Upper lobe of left lung (tissue), 6 donors: Measurements from ENCODE around the gene YLPM1. TPM values are rescaled to one million over a fixed set of nuclear protein-coding genes. Genes with fewer than 3 reads are reported as not detected.

Experiments used
- ATAC-seq, 2 donors: fragments of 200-7000 bp; cut with Tn5 transposase; one replicate each; pipeline ENCODE4 v1.9.1; 2022; ENCODE audit warnings: mild to moderate bottlenecking in 2 of 2, moderate library complexity in 2 of 2; ENCODE audit not compliant: low FRiP score in 2 of 2
- DNase-seq, 2 donors: peaks; one replicate each; pipeline ENCODE4 v3.0.0-alpha.2; 2019 to 2020
- H3K27ac ChIP-seq, 4 donors: fragments of 200-600 bp; sonication (generic); one replicate each; pipeline ENCODE4 v1.5.1; 2016 to 2019
- H3K27me3 ChIP-seq, 4 donors: fragments of 200-600 bp; sonication (generic); one replicate each; pipeline ENCODE4 v1.5.1; 2017 to 2019
- H3K36me3 ChIP-seq, 4 donors: fragments of 200-600 bp; sonication (generic); one replicate each; pipeline ENCODE4 v1.5.1; 2016 to 2019
- H3K4me1 ChIP-seq, 4 donors: fragments of 200-600 bp; sonication (generic); one replicate each; pipeline ENCODE4 v1.5.1; 2018 to 2019
- H3K4me3 ChIP-seq, 4 donors: fragments of 200-600 bp; sonication (generic); one replicate each; pipeline ENCODE4 v1.5.1; 2017 to 2019; ENCODE audit warnings: mild to moderate bottlenecking in 2 of 4, moderate library complexity in 1 of 4
- H3K9me3 ChIP-seq, 4 donors: fragments of 200-600 bp; sonication (generic); one replicate each; pipeline ENCODE4 v1.5.1; 2018 to 2019
- EP300 ChIP-seq, 4 donors: sonication (generic); formaldehyde crosslinking; IDR thresholded peaks; one replicate each; pipeline ENCODE4 v1.5.1; 2017; ENCODE audit warnings: antibody characterized with exemption in 4 of 4, control low read depth in 2 of 4
- POLR2A ChIP-seq, 4 donors: fragments of 450-650 bp; IDR thresholded peaks; one replicate each; pipeline ENCODE4 v1.5.1; 2016 to 2017; ENCODE audit warnings: antibody characterized with exemption in 4 of 4, mild to moderate bottlenecking in 2 of 4
- POLR2AphosphoS5 ChIP-seq, 2 donors: sonication (generic); formaldehyde crosslinking; IDR thresholded peaks; one replicate each; pipeline ENCODE4 v1.5.1; 2017; ENCODE audit warnings: antibody characterized with exemption in 2 of 2
- WGBS, 2 donors: methylation state at CpG; one replicate each; pipeline ENCODE4 v1.1.5; 2017 to 2018; 5-methylcytosine and 5-hydroxymethylcytosine counted together
- total RNA-seq, 6 donors: library from RNA; depleted of rRNA in 4 of 6; stranded (reverse); fragments of >200 nt in 4 of 6; gene quantifications; one replicate each; pipeline versions ENCODE4 v1.1.0 to v1.2.1, GENCODE V29; 2016 to 2021
- TF ChIP-seq, protein P1 (sequence below), 6 experiments: fragments of 450-650 bp in 4 of 6; fragments of 200-600 bp in 2 of 6; sonication (generic) in 2 of 6; IDR thresholded peaks; one replicate each; pipeline ENCODE4 v1.5.1; 2016 to 2019; ENCODE audit warnings: antibody characterized with exemption in 6 of 6
- donor health status: DM: no; HTN: no; CAD: no; lungs with moderate emphysema.
- donor health status: DM: no; HTN: yes; CAD: no; lungs with severe emphysema.

The YLPM1 gene
- total RNA-seq, 6 donors from 2014 or later, result 38.8 to 85.9 (median 45.6) TPM

DNA sequence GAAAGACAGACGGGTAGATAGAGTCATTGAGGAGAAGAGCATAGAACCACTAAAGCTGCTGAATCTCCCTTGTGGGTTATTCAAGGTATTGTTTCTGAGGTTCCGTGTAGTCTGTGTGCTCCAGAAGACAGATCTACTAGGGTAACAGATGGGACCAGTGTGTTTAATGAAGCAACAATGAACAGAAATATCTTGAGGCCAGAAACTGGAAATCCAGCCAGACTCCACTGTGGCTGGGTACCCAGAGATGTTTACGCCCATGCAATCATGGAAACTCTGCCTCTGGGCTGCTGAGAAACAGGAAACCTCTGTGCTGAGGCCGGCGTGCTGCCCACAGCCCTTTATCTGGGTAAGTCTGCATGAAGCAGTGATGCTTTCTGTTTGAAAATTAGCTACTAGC is 104.6 kb downstream of the YLPM1 start:
- Histone ChIP-seq H3K4me3 (no peak overlapping the region), H3K4me1 (peaks cover 0 to 10% (median 4%) of the 10 kb centered on the region in 4 donors), H3K27ac (no peak overlapping the region), H3K27me3 (no peaks in the 10 kb centered on the region), H3K36me3 (no peaks in the 10 kb centered on the region), H3K9me3 (no peaks in the 10 kb centered on the region)
- no peak for DNase-seq
- peak in 1 of 2 donors; percentile 42 for ATAC-seq
- TF ChIP-seq POLR2AphosphoS5 (IDR thresholded peaks at IDR 0.05), result no peak
- TF ChIP-seq, protein P1, sequence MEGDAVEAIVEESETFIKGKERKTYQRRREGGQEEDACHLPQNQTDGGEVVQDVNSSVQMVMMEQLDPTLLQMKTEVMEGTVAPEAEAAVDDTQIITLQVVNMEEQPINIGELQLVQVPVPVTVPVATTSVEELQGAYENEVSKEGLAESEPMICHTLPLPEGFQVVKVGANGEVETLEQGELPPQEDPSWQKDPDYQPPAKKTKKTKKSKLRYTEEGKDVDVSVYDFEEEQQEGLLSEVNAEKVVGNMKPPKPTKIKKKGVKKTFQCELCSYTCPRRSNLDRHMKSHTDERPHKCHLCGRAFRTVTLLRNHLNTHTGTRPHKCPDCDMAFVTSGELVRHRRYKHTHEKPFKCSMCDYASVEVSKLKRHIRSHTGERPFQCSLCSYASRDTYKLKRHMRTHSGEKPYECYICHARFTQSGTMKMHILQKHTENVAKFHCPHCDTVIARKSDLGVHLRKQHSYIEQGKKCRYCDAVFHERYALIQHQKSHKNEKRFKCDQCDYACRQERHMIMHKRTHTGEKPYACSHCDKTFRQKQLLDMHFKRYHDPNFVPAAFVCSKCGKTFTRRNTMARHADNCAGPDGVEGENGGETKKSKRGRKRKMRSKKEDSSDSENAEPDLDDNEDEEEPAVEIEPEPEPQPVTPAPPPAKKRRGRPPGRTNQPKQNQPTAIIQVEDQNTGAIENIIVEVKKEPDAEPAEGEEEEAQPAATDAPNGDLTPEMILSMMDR (IDR thresholded peaks at IDR 0.05), result no peak
- TF ChIP-seq POLR2A (IDR thresholded peaks at IDR 0.05), result no peak
- no peak for TF ChIP-seq EP300 (IDR thresholded peaks at IDR 0.05)
- 36 to 40% methylated on average over 5 of the region's 5 CpGs for WGBS, 2 donors

DNA sequence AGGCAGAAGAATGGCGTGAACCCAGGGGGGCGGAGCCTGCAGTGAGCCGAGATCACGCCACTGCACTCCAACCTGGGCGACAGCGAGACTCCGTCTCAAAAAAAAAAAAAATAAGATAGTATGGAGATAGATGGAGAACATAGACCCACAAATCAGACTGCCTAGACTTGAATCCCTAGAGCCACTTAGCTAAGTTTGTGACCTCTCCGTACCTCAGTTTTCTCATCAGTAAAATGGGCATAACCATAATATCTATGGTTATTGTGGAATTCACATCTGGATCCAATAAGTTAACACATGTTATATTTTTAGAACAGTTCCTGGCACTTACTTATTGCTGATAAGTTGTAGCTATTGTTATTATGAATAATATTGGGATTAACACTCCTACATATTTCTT is 105.6 kb downstream of the YLPM1 start:
- Histone ChIP-seq H3K27ac (no peak overlapping the region), H3K9me3 (no peaks in the 10 kb centered on the region), H3K4me1 (peaks cover 0 to 8% (median under 1%) of the 10 kb centered on the region in 4 donors), H3K4me3 (no peak overlapping the region), H3K36me3 (no peaks in the 10 kb centered on the region), H3K27me3 (no peaks in the 10 kb centered on the region)
- 94 to 96% methylated on average over 8 of the region's 8 CpGs for WGBS, 2 donors
- no peak for ATAC-seq
- no peak for DNase-seq
- TF ChIP-seq POLR2A (IDR thresholded peaks at IDR 0.05) (no peak), POLR2AphosphoS5 (IDR thresholded peaks at IDR 0.05) (no peak), EP300 (IDR thresholded peaks at IDR 0.05) (no peak)
- TF ChIP-seq, protein P1 (IDR thresholded peaks at IDR 0.05), result no peak

DNA sequence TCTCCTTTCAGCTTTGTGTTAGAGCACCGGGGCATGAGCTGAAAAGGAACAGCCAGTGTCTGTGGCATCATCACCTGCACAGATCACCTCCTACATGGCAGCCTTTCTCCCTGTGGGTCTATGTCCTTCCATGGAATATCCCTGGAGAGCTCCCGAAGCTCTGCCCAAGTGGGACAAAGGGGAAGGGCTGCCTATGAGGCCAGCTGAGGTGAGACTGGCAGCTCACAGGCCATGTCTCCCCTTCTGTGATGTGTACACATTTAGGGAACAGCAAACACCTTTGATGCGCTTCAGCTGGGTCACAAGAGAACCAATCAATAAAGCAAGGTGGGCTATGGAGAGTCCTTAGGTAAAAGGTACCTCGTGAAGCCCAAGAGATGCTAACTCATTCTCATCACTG is 108.7 kb downstream of the YLPM1 start:
- H3K4me3 ChIP-seq, result no peak overlapping the region
- no peaks in the 10 kb centered on the region for H3K9me3 ChIP-seq
- WGBS, 2 donors, result 84 to 86% methylated on average over 4 of the region's 4 CpGs
- H3K4me1 ChIP-seq, result peaks cover 0 to 5% (median 2%) of the 10 kb centered on the region in 4 donors
- no peak overlapping the region for H3K27ac ChIP-seq
- H3K27me3 ChIP-seq, result no peaks in the 10 kb centered on the region
- ATAC-seq, result no peak
- DNase-seq, result no peak
- H3K36me3 ChIP-seq, result no peaks in the 10 kb centered on the region
- TF ChIP-seq POLR2AphosphoS5 (IDR thresholded peaks at IDR 0.05) (no peak), POLR2A (IDR thresholded peaks at IDR 0.05) (no peak), EP300 (IDR thresholded peaks at IDR 0.05) (no peak)
- TF ChIP-seq, protein P1 (IDR thresholded peaks at IDR 0.05), result no peak

DNA sequence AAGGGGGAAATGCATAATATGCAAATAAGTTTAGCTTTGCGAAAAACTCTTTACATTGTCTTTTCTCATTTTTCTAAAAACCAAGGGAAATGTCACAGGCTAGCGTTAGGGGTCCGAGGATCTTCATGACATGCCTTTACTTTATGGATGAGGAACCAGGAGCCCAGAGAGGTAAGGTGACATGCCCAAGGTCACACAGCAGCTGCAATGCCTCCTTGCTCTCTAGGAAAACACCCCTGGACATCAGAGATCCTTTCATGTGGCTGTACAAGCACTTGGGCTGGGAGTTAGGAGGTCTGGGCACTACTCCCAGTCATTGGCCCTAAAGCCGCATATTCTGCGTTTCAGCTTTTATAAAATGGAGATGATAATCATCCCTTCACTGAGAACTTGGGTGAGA is 112.1 kb downstream of the YLPM1 start:
- TF ChIP-seq, protein P1 (IDR thresholded peaks at IDR 0.05), result no peak
- no peak for TF ChIP-seq POLR2A (IDR thresholded peaks at IDR 0.05)
- TF ChIP-seq EP300 (IDR thresholded peaks at IDR 0.05), result no peak
- no peak for TF ChIP-seq POLR2AphosphoS5 (IDR thresholded peaks at IDR 0.05)
- H3K36me3 ChIP-seq, result no peaks in the 10 kb centered on the region
- WGBS, 2 donors, result 93 to 94% methylated on average over 5 of the region's 5 CpGs

More for the DNA sequence above, 112.1 kb downstream of the YLPM1 start:
- Histone ChIP-seq H3K27me3 (no peaks in the 10 kb centered on the region), H3K27ac (no peak overlapping the region), H3K4me1 (peaks cover 0 to 5% (median 2%) of the 10 kb centered on the region in 4 donors), H3K9me3 (no peaks in the 10 kb centered on the region), H3K4me3 (no peak overlapping the region)
- ATAC-seq (no peak), DNase-seq (no peak)
